IMR-90 (cell line): ENCODE data around the gene SELENOO.

Source experiments
- BHLHE40 ChIP-seq: fragments of 150-350 bp; IDR thresholded peaks from 2 replicates; pipeline ENCODE4 v1.6.1; 2016; ENCODE audit warnings: mild to moderate bottlenecking, low read depth, low read length
- CEBPB ChIP-seq: IDR thresholded peaks from 2 replicates; pipeline ENCODE4 v1.6.1; 2012; ENCODE audit warnings: low read depth, low read length, improper control_type of control experiment
- CHD1 ChIP-seq: IDR thresholded peaks from 2 replicates; pipeline ENCODE4 v1.6.1; 2012; ENCODE audit warnings: low read depth, low read length, improper control_type of control experiment
- CTCF ChIP-seq: conservative IDR thresholded peaks from 2 replicates; pipeline ENCODE4 v1.5.1; 2012; ENCODE audit warnings: mild to moderate bottlenecking, low read depth, low read length, improper control_type of control experiment
- FOS ChIP-seq: fragments of 150-350 bp; IDR thresholded peaks from 2 replicates; pipeline ENCODE4 v1.6.1; 2016; ENCODE audit warnings: low read depth, low read length
- MAZ ChIP-seq: IDR thresholded peaks from 2 replicates; pipeline ENCODE4 v1.6.1; 2012; ENCODE audit warnings: low read depth, mild to moderate bottlenecking, low read length, improper control_type of control experiment, moderate library complexity, borderline replicate concordance
- MXI1 ChIP-seq: IDR thresholded peaks from 2 replicates; pipeline ENCODE4 v1.6.1; 2012; ENCODE audit warnings: low read depth, mild to moderate bottlenecking, low read length, moderate library complexity, borderline replicate concordance
- NFE2L2 ChIP-seq: fragments of 150-350 bp; IDR thresholded peaks from 2 replicates; pipeline ENCODE4 v1.6.1; 2016; ENCODE audit warnings: low read depth, mild to moderate bottlenecking, low read length
- POLR2A ChIP-seq: IDR thresholded peaks from 2 replicates; pipeline ENCODE4 v1.6.1; 2012; ENCODE audit warnings: mild to moderate bottlenecking, low read depth, low read length
- RAD21 ChIP-seq: IDR thresholded peaks from 2 replicates; pipeline ENCODE4 v1.6.1; 2012; ENCODE audit warnings: low read length, improper control_type of control experiment
- RCOR1 ChIP-seq: IDR thresholded peaks from 2 replicates; pipeline ENCODE4 v1.6.1; 2012; ENCODE audit warnings: mild to moderate bottlenecking, low read length, improper control_type of control experiment; ENCODE audit not compliant: insufficient replicate concordance
- RFX5 ChIP-seq: IDR thresholded peaks from 2 replicates; pipeline ENCODE4 v1.8.0; 2012; ENCODE audit warnings: low read depth, mild to moderate bottlenecking, low read length, moderate library complexity
- TF ChIP-seq, protein P1 (sequence below): fragments of 150-350 bp; IDR thresholded peaks from 2 replicates; pipeline ENCODE4 v1.6.1; 2017; ENCODE audit warnings: mild to moderate bottlenecking, antibody characterized with exemption, low read length, low read depth
- TF ChIP-seq, protein P2 (sequence below): fragments of 150-350 bp; IDR thresholded peaks from 2 replicates; pipeline ENCODE4 v1.6.1; 2016; ENCODE audit warnings: low read depth, mild to moderate bottlenecking, low read length, moderate library complexity, borderline replicate concordance

DNA sequence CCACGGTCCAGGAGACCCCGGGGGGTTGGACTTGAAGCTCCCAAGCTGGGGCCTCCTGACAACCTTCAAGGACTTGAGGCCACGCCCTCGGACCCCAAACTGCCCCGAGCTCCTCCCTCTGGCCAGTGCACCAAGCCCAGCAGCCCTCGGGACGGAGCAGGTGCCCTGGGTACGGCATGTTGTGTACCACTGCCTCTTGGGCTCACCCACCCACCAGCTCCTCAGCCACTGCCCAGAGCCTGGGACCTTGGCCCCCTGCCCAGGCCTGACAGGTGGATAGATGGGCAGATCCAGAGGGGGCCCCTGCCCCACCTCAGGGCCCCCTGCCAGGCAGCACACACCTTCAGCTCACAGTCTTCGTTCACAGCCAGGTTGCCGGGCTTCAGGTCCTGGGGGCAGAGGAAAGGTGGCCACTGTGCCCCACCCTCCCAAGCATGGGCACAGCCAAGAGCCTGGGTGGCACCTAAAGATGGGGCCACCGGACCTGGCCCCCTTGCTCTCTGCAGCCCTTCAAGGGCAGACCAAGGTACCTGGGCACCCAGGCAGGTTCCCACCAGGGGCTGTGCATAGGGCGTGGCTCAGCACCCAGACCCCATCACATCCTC lies 55.5 kb downstream of the SELENOO start:
- TF ChIP-seq CTCF = no peak
- no peak for TF ChIP-seq NFE2L2
- no peak for TF ChIP-seq RAD21
- TF ChIP-seq, protein P1, sequence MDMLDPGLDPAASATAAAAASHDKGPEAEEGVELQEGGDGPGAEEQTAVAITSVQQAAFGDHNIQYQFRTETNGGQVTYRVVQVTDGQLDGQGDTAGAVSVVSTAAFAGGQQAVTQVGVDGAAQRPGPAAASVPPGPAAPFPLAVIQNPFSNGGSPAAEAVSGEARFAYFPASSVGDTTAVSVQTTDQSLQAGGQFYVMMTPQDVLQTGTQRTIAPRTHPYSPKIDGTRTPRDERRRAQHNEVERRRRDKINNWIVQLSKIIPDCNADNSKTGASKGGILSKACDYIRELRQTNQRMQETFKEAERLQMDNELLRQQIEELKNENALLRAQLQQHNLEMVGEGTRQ = no peak
- no peak for TF ChIP-seq POLR2A
- no peak for TF ChIP-seq MXI1
- no peak for TF ChIP-seq CEBPB
- TF ChIP-seq FOS = no peak
- no peak for TF ChIP-seq RFX5
- no peak for TF ChIP-seq BHLHE40
- TF ChIP-seq MAZ = no peak
- TF ChIP-seq, protein P2, sequence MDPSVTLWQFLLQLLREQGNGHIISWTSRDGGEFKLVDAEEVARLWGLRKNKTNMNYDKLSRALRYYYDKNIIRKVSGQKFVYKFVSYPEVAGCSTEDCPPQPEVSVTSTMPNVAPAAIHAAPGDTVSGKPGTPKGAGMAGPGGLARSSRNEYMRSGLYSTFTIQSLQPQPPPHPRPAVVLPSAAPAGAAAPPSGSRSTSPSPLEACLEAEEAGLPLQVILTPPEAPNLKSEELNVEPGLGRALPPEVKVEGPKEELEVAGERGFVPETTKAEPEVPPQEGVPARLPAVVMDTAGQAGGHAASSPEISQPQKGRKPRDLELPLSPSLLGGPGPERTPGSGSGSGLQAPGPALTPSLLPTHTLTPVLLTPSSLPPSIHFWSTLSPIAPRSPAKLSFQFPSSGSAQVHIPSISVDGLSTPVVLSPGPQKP = no peak
- TF ChIP-seq CHD1 = no peak
- TF ChIP-seq RCOR1 = no peak
